Lung (tissue), 12 donors: ENCODE data around the gene MPL. TPM values are rescaled to one million over a fixed set of nuclear protein-coding genes. Genes with fewer than 3 reads are reported as not detected.

Experiments used
- ATAC-seq: fragments of 200-7000 bp; cut with Tn5 transposase; one replicate; pipeline ENCODE4 v1.9.1; 2020; ENCODE audit warnings: moderate number of reproducible peaks; ENCODE audit not compliant: insufficient read depth, low FRiP score
- DNase-seq, 3 donors: peaks; one replicate each; pipeline ENCODE4 v3.0.0-alpha.2; 2013 to 2017
- H3K27ac ChIP-seq, 2 donors: one replicate each; pipeline ENCODE4 v1.5.1; 2013; ENCODE audit warnings: mild to moderate bottlenecking in 2 of 2, moderate library complexity in 2 of 2, control low read depth in 1 of 2, inconsistent platforms in 1 of 2, low read depth in 1 of 2, low read length in 1 of 2
- H3K27me3 ChIP-seq, 3 donors: one replicate each; pipeline ENCODE4 v1.5.1; 2013; ENCODE audit warnings: low read length in 2 of 3; ENCODE audit not compliant: control insufficient read depth in 3 of 3, insufficient read depth in 3 of 3
- H3K36me3 ChIP-seq, 4 donors: one replicate each; pipeline ENCODE4 v1.5.1; 2013; ENCODE audit warnings: low read length in 4 of 4, mild to moderate bottlenecking in 1 of 4, moderate library complexity in 1 of 4; ENCODE audit not compliant: control insufficient read depth in 4 of 4, insufficient read depth in 4 of 4
- H3K4me1 ChIP-seq, 5 donors: one replicate each; pipeline ENCODE4 v1.5.1; 2013; ENCODE audit warnings: low read length in 5 of 5, mild to moderate bottlenecking in 2 of 5, moderate library complexity in 1 of 5; ENCODE audit not compliant: control insufficient read depth in 5 of 5, insufficient read depth in 5 of 5
- H3K4me3 ChIP-seq: one replicate; pipeline ENCODE4 v1.5.1; 2013; ENCODE audit warnings: mild to moderate bottlenecking, control low read depth, moderate library complexity
- H3K9ac ChIP-seq, 2 donors: one replicate each; pipeline ENCODE4 v1.5.1; 2013; ENCODE audit warnings: low read length in 2 of 2, control low read depth in 1 of 2; ENCODE audit not compliant: insufficient read depth in 1 of 2
- H3K9me3 ChIP-seq, 4 donors: one replicate each; pipeline ENCODE4 v1.5.1; 2013; ENCODE audit warnings: low read length in 3 of 4, mild to moderate bottlenecking in 1 of 4, moderate library complexity in 1 of 4; ENCODE audit not compliant: control insufficient read depth in 4 of 4, insufficient read depth in 3 of 4
- CTCF ChIP-seq: IDR thresholded peaks from 2 replicates; pipeline ENCODE4 v1.5.1; 2012; ENCODE audit warnings: mild to moderate bottlenecking; ENCODE audit errors: control extremely low read depth, extremely low read depth
- WGBS, 2 donors: extraction: QIAGEN DNeasy Blood & Tissue Kit; methylation state at CpG; one replicate each; pipeline ENCODE4 v1.1.7; 2013; 5-methylcytosine and 5-hydroxymethylcytosine counted together
- polyA plus RNA-seq, 2 donors: library from polyadenylated mRNA; stranded (reverse); fragments of 200-250 nt; gene quantifications; one replicate each; pipeline ENCODE4 v1.2.1, GENCODE V29; 2013
- total RNA-seq, 2 donors: library from RNA; depleted of rRNA in 1 of 2; stranded (reverse); fragments of >200 nt in 1 of 2; gene quantifications; one replicate each; pipeline ENCODE4 v1.2.1, GENCODE V29; 2014 to 2021
- donor health status: control.
- donor health status: control.
- donor health status: Bipolar disorder and iron deficiency.
- donor health status: healthy.
- donor health status: DM: yes; HTN: yes; CAD: no.

The MPL gene
- total and polyA plus RNA-seq, 4 donors: 0.12 to 0.67 (median 0.43) TPM

- Histone ChIP-seq H3K27ac (no peak overlapping the region), H3K9ac (no peak overlapping the region), H3K4me1 (peaks cover 0 to 6% (median 0%) of the 10 kb centered on the region in 5 donors), H3K9me3 (no peaks in the 10 kb centered on the region), H3K4me3 (no peak overlapping the region), H3K36me3 (peaks cover 0 to 7% (median 0%) of the 10 kb centered on the region in 4 donors), H3K27me3 (no peaks in the 10 kb centered on the region)
- no peak for TF ChIP-seq CTCF
- 91 to 92% methylated on average over 5 of the region's 5 CpGs for WGBS, 2 donors
- DNase-seq (no peak), ATAC-seq (no peak)
Measured at GRCh38 chr1:43314233-43314632, 23.4 kb upstream of the MPL start.

- H3K9ac ChIP-seq: no peak overlapping the region
- 84 to 93% methylated on average over 3 of the region's 3 CpGs for WGBS, 2 donors
- DNase-seq (no peak), ATAC-seq (no peak)
- H3K4me3 ChIP-seq: no peak overlapping the region
- H3K4me1 ChIP-seq: peaks cover 0 to 6% (median 0%) of the 10 kb centered on the region in 5 donors
- peaks cover 0 to 12% (median 0%) of the 10 kb centered on the region in 4 donors for H3K36me3 ChIP-seq
- no peak overlapping the region for H3K27ac ChIP-seq
- TF ChIP-seq CTCF: no peak
- no peaks in the 10 kb centered on the region for H3K27me3 ChIP-seq
- no peaks in the 10 kb centered on the region for H3K9me3 ChIP-seq
Measured at GRCh38 chr1:43315481-43315880, 22.1 kb upstream of the MPL start.

- peaks cover 0 to 12% (median 0%) of the 10 kb centered on the region in 4 donors for H3K36me3 ChIP-seq
- peaks cover 0 to 6% (median 0%) of the 10 kb centered on the region in 5 donors for H3K4me1 ChIP-seq
- no peak overlapping the region for H3K9ac ChIP-seq
- WGBS, 2 donors: 89 to 92% methylated on average over 10 of the region's 10 CpGs
- H3K27ac ChIP-seq: no peak overlapping the region
- TF ChIP-seq CTCF: no peak
- no peak for ATAC-seq
- H3K4me3 ChIP-seq: no peak overlapping the region
- no peak for DNase-seq
- no peaks in the 10 kb centered on the region for H3K27me3 ChIP-seq
- H3K9me3 ChIP-seq: no peaks in the 10 kb centered on the region
Measured at GRCh38 chr1:43315963-43316737, 21.5 kb upstream of the MPL start.
